Right cardiac atrium (tissue), 5 donors: ENCODE measurements around the gene ZDHHC7. TPM values are rescaled to one million over a fixed set of nuclear protein-coding genes. Genes with fewer than 3 reads are reported as not detected.
"Not testable (repeated sequence)": the region's sequence is repeated elsewhere in the genome, so short reads cannot be mapped to it uniquely, and the experiment has no call there.

ENCODE experiments used
- ATAC-seq, 2 donors: fragments of 200-7000 bp; cut with Tn5 transposase; one replicate each; pipeline versions ENCODE4 v1.8.0 to v1.9.1; 2020; ENCODE audit warnings: moderate library complexity in 2 of 2, mild to moderate bottlenecking in 1 of 2
- DNase-seq, 3 donors: peaks; one replicate each; pipeline ENCODE4 v3.0.0-alpha.2; 2020
- H3K27ac ChIP-seq: one replicate; pipeline ENCODE4 v1.5.1; 2013; ENCODE audit warnings: mild to moderate bottlenecking, low read length, control low read depth, moderate library complexity
- H3K27me3 ChIP-seq: one replicate; pipeline ENCODE4 v1.6.1; 2013; ENCODE audit not compliant: control insufficient read depth, insufficient read depth
- H3K4me1 ChIP-seq: one replicate; pipeline ENCODE4 v1.6.1; 2013; ENCODE audit warnings: low read length; ENCODE audit not compliant: control insufficient read depth, insufficient read depth
- H3K4me3 ChIP-seq: one replicate; pipeline ENCODE4 v1.5.1; 2013; ENCODE audit warnings: low read length, control low read depth
- H3K9me3 ChIP-seq: one replicate; pipeline ENCODE4 v1.6.1; 2013; ENCODE audit warnings: low read length; ENCODE audit not compliant: control insufficient read depth
- WGBS: extraction: QIAGEN DNeasy Blood & Tissue Kit; methylation state at CpG from one replicate; pipeline ENCODE4 v1.1.7; 2013; 5-methylcytosine and 5-hydroxymethylcytosine counted together
- intact Hi-C, 4 donors: fragments of 100-400 bp; cut with DNase I; formaldehyde crosslinking; loops; one replicate each; pipeline versions ENCODE4 v1.11.0 to v1.14.0; 2022 to 2023
- long read RNA-seq, 4 donors: library from polyadenylated mRNA; unstranded; transcript quantifications; one replicate each; pipeline ENCODE4 v2.0.0, GENCODE V29; 2020 to 2021
- polyA plus RNA-seq: library from polyadenylated mRNA; stranded (reverse); fragments of 200-250 nt; gene quantifications from one replicate; pipeline ENCODE4 v1.2.3, GENCODE V29; 2013
- total RNA-seq, 4 donors: library from RNA; stranded (reverse); fragmentation: NEBNext Ultra II Directional; extraction: Animal tissue kit (Norgen Biotek cat#: 25700); gene quantifications; one replicate each; pipeline ENCODE4 v1.2.1, GENCODE V29; 2021
- donor health status: healthy with polysubstance abuse.
- donor health status: DM: no; HTN: yes; CAD: no.
- donor health status: DM: no; HTN: no; CAD: no.
- donor health status: DM: no; HTN: yes; CAD: no; lungs with severe emphysema.
- donor health status: DM: yes; HTN: yes; CAD: no.

ZDHHC7 gene
- 10 to 100 TPM; 33.1 to 39.2 (median 36.8) TPM for total RNA-seq
- 19.4 TPM for polyA plus RNA-seq
- long read RNA-seq, donor 1, transcript ZDHHC7-201 (8 exons, 3,442 nt) = major isoform, 56 of 102 reads
- long read RNA-seq, donor 1, transcript ZDHHC7-204 (2 exons, 603 nt) = minor isoform, 6 of 102 reads
- long read RNA-seq, donor 1, transcript ZDHHC7-205 (5 exons, 582 nt) = minor isoform, 7 of 102 reads
- long read RNA-seq, donor 1, transcript ZDHHC7-203 (9 exons, 1,488 nt) = minor isoform, 6 of 102 reads
- long read RNA-seq, donor 1, partial matches to known transcripts = 9 of 102 reads
- long read RNA-seq, donor 1, other reads (novel, unspliced or antisense) = 18 of 102 reads
- long read RNA-seq, donor 2, transcript ZDHHC7-201 (8 exons, 3,442 nt) = major isoform, 32 of 42 reads
- long read RNA-seq, donor 2, partial matches to known transcripts = 2 of 42 reads
- long read RNA-seq, donor 2, other reads (novel, unspliced or antisense) = 7 of 42 reads
- long read RNA-seq, donor 3, transcript ZDHHC7-201 (8 exons, 3,442 nt) = minor isoform, 6 of 89 reads
- long read RNA-seq, donor 3, transcript ZDHHC7-205 (5 exons, 582 nt) = major isoform, 46 of 89 reads
- long read RNA-seq, donor 3, partial matches to known transcripts = 15 of 89 reads
- long read RNA-seq, donor 3, other reads (novel, unspliced or antisense) = 19 of 89 reads
- long read RNA-seq, donor 4, transcript ZDHHC7-201 (8 exons, 3,442 nt) = major isoform, 28 of 42 reads
- long read RNA-seq, donor 4, transcript ZDHHC7-205 (5 exons, 582 nt) = minor isoform, 6 of 42 reads
- long read RNA-seq, donor 4, partial matches to known transcripts = 4 of 42 reads
- long read RNA-seq, donor 4, other reads (novel, unspliced or antisense) = 3 of 42 reads

GRCh38 chr16:85010931-85011845, at the start of gene ZDHHC7:
Gene ZDHHC7, minus strand, starts transcription at chr16:85011535. Its CDS starts 20,917 bp downstream, at chr16:84990618.
- DNase-seq = peak; percentile 92 to 97 (median 97)
- ATAC-seq = peak; percentile 97
- Histone ChIP-seq H3K9me3 (no peaks in the 10 kb centered on the region), H3K27me3 (no peaks in the 10 kb centered on the region), H3K4me1 (peaks cover 5% of the 10 kb centered on the region), H3K4me3 (peak within 1 kb of the TSS; percentile 98), H3K27ac (peak within 1 kb of the TSS; percentile 87)
- intact Hi-C loops = no loop called here
- WGBS = under 1% methylated on average over 86 of the region's 86 CpGs

GRCh38 chr16:85058909-85059308, 47.6 kb upstream of the ZDHHC7 start:
- no peaks in the 10 kb centered on the region for H3K9me3 ChIP-seq
- no peak for DNase-seq
- no peak for ATAC-seq
- peaks cover 5% of the 10 kb centered on the region for H3K4me1 ChIP-seq
- intact Hi-C loops = no loop called here
- H3K27me3 ChIP-seq = no peaks in the 10 kb centered on the region
- H3K4me3 ChIP-seq = no peak overlapping the region
- 72% methylated on average over 4 of the region's 4 CpGs for WGBS
- H3K27ac ChIP-seq = no peak overlapping the region

GRCh38 chr16:85057948-85058347, 46.6 kb upstream of the ZDHHC7 start:
- Histone ChIP-seq H3K9me3 (no peaks in the 10 kb centered on the region), H3K27ac (no peak overlapping the region), H3K27me3 (no peaks in the 10 kb centered on the region), H3K4me1 (peaks cover 5% of the 10 kb centered on the region), H3K4me3 (no peak overlapping the region)
- 68% methylated on average over 7 of the region's 7 CpGs for WGBS
- intact Hi-C loops = no loop called here
- DNase-seq = peak in 2 of 3 donors; percentile 41 to 45
- ATAC-seq = peak in 1 of 2 donors; percentile 57

GRCh38 chr16:85057212-85057889, 46.0 kb upstream of the ZDHHC7 start:
- peaks cover 5% of the 10 kb centered on the region for H3K4me1 ChIP-seq
- H3K4me3 ChIP-seq = no peak overlapping the region
- DNase-seq (peak in 2 of 3 donors; percentile 7 to 39), ATAC-seq (no peak)
- WGBS = 78% methylated on average over 9 of the region's 9 CpGs
- intact Hi-C loops = no loop called here
- H3K27me3 ChIP-seq = no peaks in the 10 kb centered on the region
- no peaks in the 10 kb centered on the region for H3K9me3 ChIP-seq
- H3K27ac ChIP-seq = no peak overlapping the region

GRCh38 chr16:85056211-85056748, 44.9 kb upstream of the ZDHHC7 start:
- Histone ChIP-seq H3K4me3 (no peak overlapping the region), H3K27ac (peak overlapping the region; percentile 58), H3K4me1 (peaks cover 5% of the 10 kb centered on the region), H3K27me3 (no peaks in the 10 kb centered on the region), H3K9me3 (no peaks in the 10 kb centered on the region)
- intact Hi-C loops = no loop called here
- DNase-seq (peak in 2 of 3 donors; percentile 67 to 76), ATAC-seq (peak; percentile 70 to 71)
- WGBS = 66% methylated on average over 16 of the region's 16 CpGs

- WGBS = 35% methylated on average over 14 of the region's 14 CpGs
- peak overlapping the region; percentile 58 for H3K27ac ChIP-seq
- H3K4me1 ChIP-seq = peaks cover 5% of the 10 kb centered on the region
- DNase-seq = peak in 2 of 3 donors; percentile 65 to 72
- peak; percentile 78 to 84 for ATAC-seq
- H3K9me3 ChIP-seq = no peaks in the 10 kb centered on the region
- intact Hi-C loops = no loop called here
- H3K27me3 ChIP-seq = no peaks in the 10 kb centered on the region
- no peak overlapping the region for H3K4me3 ChIP-seq
Observed at GRCh38 chr16:85055493-85056210, 44.3 kb upstream of the ZDHHC7 start.

- H3K4me1 ChIP-seq = peaks cover 5% of the 10 kb centered on the region
- H3K27me3 ChIP-seq = no peaks in the 10 kb centered on the region
- 65% methylated on average over 6 of the region's 6 CpGs for WGBS
- no peak overlapping the region for H3K27ac ChIP-seq
- DNase-seq (peak in 1 of 3 donors; percentile 53), ATAC-seq (no peak)
- no peak overlapping the region for H3K4me3 ChIP-seq
- H3K9me3 ChIP-seq = no peaks in the 10 kb centered on the region
- intact Hi-C loops = no loop called here
Observed at GRCh38 chr16:85054948-85055492, 43.7 kb upstream of the ZDHHC7 start.

GRCh38 chr16:85054321-85054720, 43.0 kb upstream of the ZDHHC7 start:
- WGBS = 97% methylated on average over 3 of the region's 3 CpGs
- intact Hi-C loops, H3K4me1 ChIP-seq, H3K27ac ChIP-seq, ATAC-seq, H3K27me3 ChIP-seq, H3K9me3 ChIP-seq, H3K4me3 ChIP-seq: not testable (repeated sequence)
- peak in 1 of 3 donors; percentile 2 for DNase-seq

- DNase-seq (peak in 2 of 3 donors; percentile 9 to 17), ATAC-seq (no peak)
Observed at GRCh38 chr16:85052536-85052935, 41.2 kb upstream of the ZDHHC7 start.

More at GRCh38 chr16:85052536-85052935, 41.2 kb upstream of the ZDHHC7 start:
- 93% methylated on average over 10 of the region's 10 CpGs for WGBS
- intact Hi-C loops = no loop called here
- H3K27ac ChIP-seq = no peak overlapping the region
- no peaks in the 10 kb centered on the region for H3K9me3 ChIP-seq
- H3K4me1 ChIP-seq = peaks cover 5% of the 10 kb centered on the region
- no peak overlapping the region for H3K4me3 ChIP-seq
- no peaks in the 10 kb centered on the region for H3K27me3 ChIP-seq
